H1 (cell line): ENCODE results near the gene CCDC91.

ENCODE experiments used
- FOSL1 ChIP-seq: IDR thresholded peaks from 2 replicates; pipeline ENCODE4 v1.6.1; 2011; ENCODE audit warnings: mild to moderate bottlenecking, low read depth, low read length, moderate library complexity; ENCODE audit not compliant: insufficient read depth
- SP4 ChIP-seq: IDR thresholded peaks from 2 replicates; pipeline ENCODE4 v1.6.1; 2012; ENCODE audit warnings: low read length, inconsistent platforms
- TF ChIP-seq, protein P1 (sequence below), 3 experiments: IDR thresholded peaks; 1 replicate in 2 of 3; 2 replicates in 1 of 3; pipeline versions ENCODE4 v1.5.1 to v1.6.1; 2011; ENCODE audit warnings: low read length in 3 of 3, mild to moderate bottlenecking in 3 of 3, inconsistent platforms in 2 of 3, low read depth in 1 of 3, moderate library complexity in 1 of 3; ENCODE audit not compliant: insufficient read depth in 1 of 3; ENCODE audit errors: control extremely low read depth in 1 of 3

DNA sequence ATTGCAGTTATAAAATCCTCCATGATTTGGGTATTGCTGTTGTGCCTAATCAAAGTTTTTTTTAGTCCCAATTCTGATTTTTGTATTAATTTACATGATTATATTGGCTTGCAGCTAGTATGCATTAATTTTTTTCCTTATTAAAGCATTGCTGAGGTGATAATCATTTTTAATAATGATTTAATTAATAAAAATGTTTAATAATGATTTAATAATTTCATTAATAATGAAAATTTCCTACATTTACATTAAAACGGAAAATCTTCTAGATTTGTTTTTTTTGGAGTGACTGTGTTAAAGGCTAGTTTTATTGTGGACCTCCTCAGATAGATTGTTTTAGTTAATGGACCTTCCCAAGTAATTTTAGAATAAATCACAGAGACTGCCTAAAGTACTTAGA lies 79.6 kb downstream of the CCDC91 start:
- TF ChIP-seq SP4 (no peak), FOSL1 (no peak)
- TF ChIP-seq, protein P1, sequence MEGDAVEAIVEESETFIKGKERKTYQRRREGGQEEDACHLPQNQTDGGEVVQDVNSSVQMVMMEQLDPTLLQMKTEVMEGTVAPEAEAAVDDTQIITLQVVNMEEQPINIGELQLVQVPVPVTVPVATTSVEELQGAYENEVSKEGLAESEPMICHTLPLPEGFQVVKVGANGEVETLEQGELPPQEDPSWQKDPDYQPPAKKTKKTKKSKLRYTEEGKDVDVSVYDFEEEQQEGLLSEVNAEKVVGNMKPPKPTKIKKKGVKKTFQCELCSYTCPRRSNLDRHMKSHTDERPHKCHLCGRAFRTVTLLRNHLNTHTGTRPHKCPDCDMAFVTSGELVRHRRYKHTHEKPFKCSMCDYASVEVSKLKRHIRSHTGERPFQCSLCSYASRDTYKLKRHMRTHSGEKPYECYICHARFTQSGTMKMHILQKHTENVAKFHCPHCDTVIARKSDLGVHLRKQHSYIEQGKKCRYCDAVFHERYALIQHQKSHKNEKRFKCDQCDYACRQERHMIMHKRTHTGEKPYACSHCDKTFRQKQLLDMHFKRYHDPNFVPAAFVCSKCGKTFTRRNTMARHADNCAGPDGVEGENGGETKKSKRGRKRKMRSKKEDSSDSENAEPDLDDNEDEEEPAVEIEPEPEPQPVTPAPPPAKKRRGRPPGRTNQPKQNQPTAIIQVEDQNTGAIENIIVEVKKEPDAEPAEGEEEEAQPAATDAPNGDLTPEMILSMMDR (IDR thresholded peaks at IDR 0.05; ENCODE audit: control extremely low read depth in 1 of 3, insufficient read depth in 1 of 3, low read depth in 1 of 3, low read length in 3 of 3): no peak
